Mesothelial cell of epicardium (in vitro differentiated cells): ENCODE data around the gene ANKDD1B. TPM values are rescaled to one million over a fixed set of nuclear protein-coding genes. Genes with fewer than 3 reads are reported as not detected.
A peak's percentile ranks its signal among the peaks of the same experiment; 100 is the strongest.

Experiments
- DNase-seq, 2 experiments: peaks; one replicate each; pipeline ENCODE4 v3.0.0; 2021; ENCODE audit warnings: low spot score in 2 of 2; ENCODE audit not compliant: unreplicated experiment in 2 of 2
- H3K27ac Mint-ChIP-seq: 2 replicates; pipeline ENCODE4 v1.8.0; 2021; ENCODE audit warnings: mixed read lengths
- H3K27me3 Mint-ChIP-seq: 2 replicates; pipeline ENCODE4 v1.8.0; 2021; ENCODE audit warnings: low read depth, mixed read lengths
- H3K36me3 Mint-ChIP-seq: 2 replicates; pipeline ENCODE4 v1.8.0; 2021; ENCODE audit warnings: mixed read lengths
- H3K4me1 Mint-ChIP-seq: 2 replicates; pipeline ENCODE4 v1.8.0; 2021; ENCODE audit warnings: mixed read lengths
- H3K4me3 Mint-ChIP-seq: 2 replicates; pipeline ENCODE4 v1.8.0; 2021; ENCODE audit warnings: mild to moderate bottlenecking, moderate library complexity, mixed read lengths
- H3K9me3 Mint-ChIP-seq: 2 replicates; pipeline ENCODE4 v1.8.0; 2021; ENCODE audit warnings: mixed read lengths
- total RNA-seq: library from RNA; stranded (reverse); gene quantifications from 3 replicates; pipeline ENCODE4 v1.2.1, GENCODE V29; 2021
- TF ChIP-seq, protein P1 (sequence below): fragments of 200-600 bp; sonication (generic); IDR thresholded peaks from one replicate; pipeline ENCODE4 v1.5.0; 2021; ENCODE audit warnings: antibody characterized with exemption; ENCODE audit not compliant: unreplicated experiment

The ANKDD1B gene
- total RNA-seq, 1 donor from 2014 or later = 1.1 TPM

DNA sequence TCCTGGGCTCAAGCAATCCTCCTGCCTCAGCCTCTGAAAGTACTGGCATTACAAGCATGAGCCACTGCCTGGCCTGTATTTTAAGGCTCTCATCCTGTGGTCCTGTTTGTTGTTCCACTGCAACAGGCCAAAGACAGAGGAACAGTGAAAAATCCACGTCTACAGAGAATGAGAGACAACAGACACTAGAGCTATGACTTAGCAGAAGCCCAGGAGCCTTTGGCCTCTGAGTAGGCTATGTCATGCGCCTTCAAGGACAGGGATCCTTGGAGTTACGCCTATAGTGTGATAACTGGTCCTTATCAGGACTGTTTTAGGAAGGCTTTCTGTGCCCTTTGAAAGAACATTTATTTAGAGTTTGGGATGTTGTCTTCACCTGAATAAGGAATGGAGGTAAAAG lies 95.5 kb downstream of the ANKDD1B start:
- no peak for DNase-seq
- Mint-ChIP-seq H3K9me3 (no peaks in the 10 kb centered on the region), H3K4me3 (no peak overlapping the region), H3K27me3 (no peaks in the 10 kb centered on the region), H3K4me1 (no peaks in the 10 kb centered on the region), H3K27ac (no peak overlapping the region), H3K36me3 (peaks cover 19% of the 10 kb centered on the region)
- TF ChIP-seq, protein P1, sequence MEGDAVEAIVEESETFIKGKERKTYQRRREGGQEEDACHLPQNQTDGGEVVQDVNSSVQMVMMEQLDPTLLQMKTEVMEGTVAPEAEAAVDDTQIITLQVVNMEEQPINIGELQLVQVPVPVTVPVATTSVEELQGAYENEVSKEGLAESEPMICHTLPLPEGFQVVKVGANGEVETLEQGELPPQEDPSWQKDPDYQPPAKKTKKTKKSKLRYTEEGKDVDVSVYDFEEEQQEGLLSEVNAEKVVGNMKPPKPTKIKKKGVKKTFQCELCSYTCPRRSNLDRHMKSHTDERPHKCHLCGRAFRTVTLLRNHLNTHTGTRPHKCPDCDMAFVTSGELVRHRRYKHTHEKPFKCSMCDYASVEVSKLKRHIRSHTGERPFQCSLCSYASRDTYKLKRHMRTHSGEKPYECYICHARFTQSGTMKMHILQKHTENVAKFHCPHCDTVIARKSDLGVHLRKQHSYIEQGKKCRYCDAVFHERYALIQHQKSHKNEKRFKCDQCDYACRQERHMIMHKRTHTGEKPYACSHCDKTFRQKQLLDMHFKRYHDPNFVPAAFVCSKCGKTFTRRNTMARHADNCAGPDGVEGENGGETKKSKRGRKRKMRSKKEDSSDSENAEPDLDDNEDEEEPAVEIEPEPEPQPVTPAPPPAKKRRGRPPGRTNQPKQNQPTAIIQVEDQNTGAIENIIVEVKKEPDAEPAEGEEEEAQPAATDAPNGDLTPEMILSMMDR = no peak

DNA sequence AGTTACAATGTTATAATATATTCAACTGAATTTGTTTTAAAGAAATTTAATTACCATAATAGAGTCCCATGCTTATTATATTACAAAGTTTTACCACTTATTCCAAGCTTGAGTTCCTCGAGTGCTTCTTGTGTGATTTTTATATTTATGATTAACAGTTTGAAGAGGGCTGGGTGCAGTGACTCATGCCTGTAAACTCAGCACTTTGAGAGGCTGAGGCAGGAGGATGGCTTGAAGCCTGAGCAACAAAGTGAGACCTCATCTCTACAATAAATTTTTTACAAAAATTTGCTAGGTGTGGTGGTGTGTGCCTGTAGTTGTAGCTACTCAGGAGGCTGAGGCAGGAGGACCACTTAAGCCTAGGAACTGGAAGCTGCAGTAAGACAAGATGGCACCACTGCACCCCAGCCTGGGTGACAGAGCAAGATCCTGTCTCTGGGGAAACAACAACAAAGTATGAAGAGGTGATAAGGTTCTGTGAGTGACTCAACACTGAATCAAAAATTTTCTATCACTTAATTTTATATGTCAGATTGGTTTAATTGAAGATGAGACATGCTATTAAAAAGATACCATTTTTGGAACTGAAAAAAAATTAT lies 96.8 kb downstream of the ANKDD1B start:
- Mint-ChIP-seq H3K27ac (no peak overlapping the region), H3K4me3 (no peak overlapping the region), H3K9me3 (no peaks in the 10 kb centered on the region), H3K36me3 (peaks cover 7% of the 10 kb centered on the region), H3K4me1 (no peaks in the 10 kb centered on the region), H3K27me3 (no peaks in the 10 kb centered on the region)
- no peak for DNase-seq
- TF ChIP-seq, protein P1 = no peak

DNA sequence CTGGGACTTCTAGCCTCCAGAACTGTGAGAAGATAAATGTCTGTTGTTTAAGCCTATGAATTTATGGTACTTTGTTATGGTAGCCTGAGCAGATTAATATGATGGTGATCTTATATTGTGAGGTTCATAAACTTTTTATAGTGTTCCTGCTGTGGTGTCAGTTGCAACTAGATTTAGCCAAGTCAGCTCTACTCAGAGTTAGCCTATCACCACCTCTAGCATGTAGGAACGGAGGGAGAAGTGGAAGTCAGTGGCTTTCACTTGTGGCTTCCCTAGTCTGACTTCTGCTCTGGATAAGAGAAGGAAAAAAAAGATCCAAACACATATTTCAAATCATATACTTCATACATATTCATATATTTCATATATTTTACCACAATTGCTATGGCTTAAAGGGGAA lies 99.4 kb downstream of the ANKDD1B start:
- Mint-ChIP-seq H3K4me3 (no peak overlapping the region), H3K4me1 (peaks cover 4% of the 10 kb centered on the region), H3K9me3 (no peaks in the 10 kb centered on the region), H3K27me3 (no peaks in the 10 kb centered on the region), H3K36me3 (peaks cover 5% of the 10 kb centered on the region), H3K27ac (no peak overlapping the region)
- TF ChIP-seq, protein P1 = no peak
- no peak for DNase-seq

DNA sequence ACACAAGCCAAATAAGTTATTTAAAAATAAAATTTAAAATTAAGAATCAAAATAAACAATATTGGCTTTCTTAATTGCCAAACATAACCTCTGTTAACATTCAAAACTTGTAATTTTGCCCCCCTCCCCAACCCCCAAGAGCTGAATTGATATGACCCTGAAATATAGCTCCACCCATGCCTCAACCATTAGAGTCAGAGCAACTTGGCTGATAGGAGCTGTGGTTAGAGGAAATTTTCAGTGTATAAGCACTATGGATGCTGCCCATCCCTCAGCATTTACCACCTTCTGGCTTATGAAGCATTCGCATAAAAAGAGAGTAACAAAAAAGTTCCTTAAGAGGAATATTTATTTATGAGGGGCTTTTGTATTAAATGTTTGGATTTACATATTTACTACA lies 99.9 kb downstream of the ANKDD1B start:
- TF ChIP-seq, protein P1 = no peak
- Mint-ChIP-seq H3K36me3 (peaks cover 5% of the 10 kb centered on the region), H3K4me3 (no peak overlapping the region), H3K4me1 (peaks cover 9% of the 10 kb centered on the region), H3K27me3 (no peaks in the 10 kb centered on the region), H3K27ac (no peak overlapping the region), H3K9me3 (no peaks in the 10 kb centered on the region)
- no peak for DNase-seq

DNA sequence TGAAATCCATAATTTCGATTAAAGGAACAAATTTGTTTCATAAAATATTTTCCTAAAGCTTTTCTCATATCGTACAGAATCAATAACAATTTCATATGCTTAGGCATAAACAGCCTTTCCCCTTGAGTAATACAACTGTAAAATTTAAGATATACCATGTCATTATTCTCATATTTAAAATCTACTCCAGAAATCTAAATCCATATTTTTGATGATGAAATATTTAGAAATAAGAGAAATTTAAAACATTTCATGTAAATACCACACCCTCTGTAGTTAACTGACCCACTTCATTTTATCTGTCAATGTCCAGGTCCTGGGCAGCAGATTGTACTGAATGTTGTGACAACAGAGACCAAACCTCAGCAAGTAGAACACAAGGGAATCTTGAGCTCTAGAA lies 100.8 kb downstream of the ANKDD1B start:
- TF ChIP-seq, protein P1 = no peak
- Mint-ChIP-seq H3K4me3 (no peak overlapping the region), H3K36me3 (peaks cover 5% of the 10 kb centered on the region), H3K4me1 (peaks cover 13% of the 10 kb centered on the region), H3K27ac (no peak overlapping the region), H3K9me3 (no peaks in the 10 kb centered on the region), H3K27me3 (no peaks in the 10 kb centered on the region)
- no peak for DNase-seq

DNA sequence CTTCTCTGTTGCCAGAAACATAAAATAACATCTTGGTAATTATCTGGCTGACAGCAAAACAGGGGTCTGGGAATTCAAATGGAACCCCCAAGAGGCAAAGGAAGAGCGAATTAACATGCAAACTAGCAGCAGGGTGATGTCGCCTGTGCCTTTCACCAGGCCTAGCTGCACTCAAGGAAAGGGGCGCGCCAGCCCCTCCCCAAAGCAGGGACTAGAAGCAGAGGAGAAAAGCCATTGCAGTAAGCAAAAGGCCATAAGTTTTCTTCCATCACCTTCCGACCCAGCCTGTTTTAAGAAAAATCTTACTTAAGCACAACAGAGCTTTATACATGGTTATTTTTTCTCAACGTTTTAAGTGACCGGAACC lies 105.4 kb downstream of the ANKDD1B start:
- Mint-ChIP-seq H3K27me3 (peaks cover 21% of the 10 kb centered on the region), H3K9me3 (no peaks in the 10 kb centered on the region), H3K27ac (peak overlapping the region; percentile 98), H3K4me1 (peaks cover 13% of the 10 kb centered on the region), H3K4me3 (peak overlapping the region; percentile 100), H3K36me3 (peaks cover 5% of the 10 kb centered on the region)
- TF ChIP-seq, protein P1 = no peak
- no peak for DNase-seq
